DMS53 treated with DMSO at 0.1 percent for 48 hours (cell line): ENCODE results near the gene PDE6A.
A peak's percentile ranks its signal among the peaks of the same experiment; 100 is the strongest.
"Not testable (repeated sequence)": the region's sequence is repeated elsewhere in the genome, so short reads cannot be mapped to it uniquely, and the experiment has no call there.

Source experiments
- DNase-seq: peaks from one replicate; lab custom pipeline; 2025; ENCODE audit not compliant: unreplicated experiment; lab: John Stamatoyannopoulos, UW

The PDE6A gene

GRCh38 chr5:149953436-149954121 is 9.0 kb upstream of the PDE6A start:
- no peak for DNase-seq

- DNase-seq, result no peak
These were observed 6.7 kb upstream of the PDE6A start for GRCh38 chr5:149951138-149951749.

GRCh38 chr5:149948993-149949392 is 4.4 kb upstream of the PDE6A start:
- DNase-seq, result no peak

GRCh38 chr5:149946118-149946517 is 1.5 kb upstream of the PDE6A start:
- DNase-seq, result no peak

GRCh38 chr5:149943177-149943949 is 1.2 kb downstream of the PDE6A start:
- DNase-seq, result not testable (repeated sequence)

DNA sequence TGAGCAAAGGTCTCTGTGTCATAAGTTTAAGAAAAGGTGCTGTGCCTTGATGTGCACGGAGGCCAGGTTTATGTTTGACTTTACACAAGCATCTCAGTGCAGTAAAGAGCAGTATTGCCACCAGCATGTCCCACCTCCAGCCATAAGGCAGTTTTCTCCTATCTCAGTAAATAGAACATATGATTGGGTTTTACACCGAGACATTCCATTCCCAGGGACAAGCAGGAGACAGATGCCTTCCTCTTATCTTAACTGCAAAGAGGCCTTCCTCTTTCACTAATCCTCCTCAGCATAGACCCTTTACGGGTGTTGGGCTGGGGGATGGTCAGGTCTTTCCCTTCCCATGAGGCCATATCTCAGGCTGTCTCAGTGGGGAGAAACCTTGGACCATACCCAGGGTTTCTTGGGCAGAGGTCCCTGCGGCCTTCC is 1.8 kb downstream of the PDE6A start:
- not testable (repeated sequence) for DNase-seq

- DNase-seq, result no peak
These were observed 2.4 kb downstream of the PDE6A start for GRCh38 chr5:149942199-149942598.

GRCh38 chr5:149941795-149942194 is 2.8 kb downstream of the PDE6A start:
- DNase-seq, result no peak

- no peak for DNase-seq
These were observed 3.5 kb downstream of the PDE6A start for GRCh38 chr5:149940941-149941644.

- no peak for DNase-seq
These were observed 4.5 kb downstream of the PDE6A start for GRCh38 chr5:149940077-149940574.

- DNase-seq, result no peak
These were observed 5.0 kb downstream of the PDE6A start for GRCh38 chr5:149939546-149939945.

DNA sequence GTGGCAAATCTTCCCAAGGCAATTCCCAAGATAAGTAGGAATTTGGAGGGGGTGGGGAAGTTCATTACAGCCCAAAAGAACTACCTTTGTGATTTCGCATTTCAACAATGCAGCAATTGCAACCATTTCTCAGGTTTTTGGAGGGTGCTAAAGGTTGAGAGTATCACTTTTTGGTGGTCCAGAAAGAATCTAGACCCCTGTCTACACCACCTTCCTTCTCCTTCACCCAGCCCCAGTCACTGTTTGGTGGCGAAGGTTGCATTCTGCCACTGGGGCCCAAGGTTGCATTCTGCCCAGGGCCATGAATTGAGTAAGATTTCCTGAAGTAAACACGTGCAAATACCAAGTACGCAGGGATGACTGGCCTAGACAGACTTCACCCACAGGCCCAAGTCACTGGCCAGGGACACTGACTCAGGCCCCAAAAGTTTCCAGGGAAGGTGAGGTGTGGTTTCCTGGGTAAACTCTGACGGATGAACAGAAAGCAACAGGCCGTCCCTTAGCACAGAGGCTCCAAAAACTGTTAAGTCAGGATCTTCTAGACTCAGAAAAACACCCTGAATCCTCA is 5.7 kb downstream of the PDE6A start:
- no peak for DNase-seq

GRCh38 chr5:149938279-149938678 is 6.3 kb downstream of the PDE6A start:
- no peak for DNase-seq

DNA sequence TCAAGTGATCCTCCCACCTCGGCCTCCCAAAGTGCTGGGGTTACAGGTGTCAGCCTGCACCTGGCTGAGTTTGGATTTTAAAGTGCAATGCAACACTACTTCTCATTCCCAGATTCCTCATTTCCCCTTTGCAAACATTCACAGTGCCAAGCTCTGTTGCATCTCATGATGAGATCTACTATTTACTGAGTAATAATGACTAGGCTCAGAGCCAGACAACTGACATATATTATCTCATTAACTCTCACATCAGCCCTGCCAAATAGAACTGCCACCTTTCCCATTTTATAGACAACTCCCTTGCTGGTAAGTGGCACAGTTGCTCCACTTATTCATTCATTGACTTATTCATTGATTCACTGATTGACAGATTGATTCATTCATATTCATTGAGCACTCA is 7.0 kb downstream of the PDE6A start:
- DNase-seq, result peak; percentile 56

DNA sequence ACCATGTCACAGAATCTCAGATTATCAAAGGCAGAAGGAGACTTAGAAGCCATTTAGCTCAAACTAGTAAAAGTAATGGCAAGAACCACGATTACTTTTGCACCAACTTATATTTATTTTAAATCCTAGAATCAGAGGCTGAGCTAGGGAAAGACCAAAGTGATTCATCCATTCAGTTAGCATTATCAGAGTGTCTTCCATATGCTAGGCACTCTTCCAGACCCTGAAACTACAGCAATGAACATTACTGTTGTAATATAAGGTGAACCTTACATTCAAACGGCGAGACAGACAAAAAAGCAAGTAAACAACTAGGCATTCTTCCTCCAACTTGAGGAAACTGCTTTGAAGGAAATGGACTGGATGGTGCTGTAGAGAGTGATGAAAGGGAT is 7.9 kb downstream of the PDE6A start:
- no peak for DNase-seq

DNA sequence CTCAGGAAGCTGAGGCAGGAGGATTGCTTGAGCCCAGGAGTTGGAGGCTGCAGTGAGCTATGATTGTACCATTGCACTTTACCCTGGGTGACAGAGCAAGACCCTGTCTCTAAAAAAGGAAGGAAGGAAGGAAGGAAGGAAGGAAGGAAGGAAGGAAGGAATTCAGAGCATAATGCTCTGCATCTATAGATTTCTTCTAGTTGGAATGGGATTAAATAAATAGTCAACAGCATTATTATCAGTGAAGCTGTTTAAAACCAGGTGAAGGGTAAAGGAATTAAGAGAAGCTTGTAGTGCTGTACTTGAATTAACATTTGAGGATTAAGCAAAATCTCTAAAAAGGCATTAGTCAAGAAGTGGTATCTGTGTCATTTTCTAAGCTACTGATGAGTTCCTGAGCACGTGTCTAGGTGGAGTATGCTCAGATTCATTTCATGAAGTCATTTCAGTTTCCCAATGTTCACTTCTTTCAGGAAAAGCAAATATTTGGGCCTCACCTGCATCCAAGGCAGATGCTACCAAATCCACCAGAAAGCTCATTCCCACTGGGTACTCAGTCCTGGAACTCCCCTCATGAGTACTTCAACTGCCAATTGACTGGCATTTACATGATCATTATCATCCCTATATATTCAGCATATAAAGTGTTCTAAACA is 8.4 kb downstream of the PDE6A start:
- DNase-seq, result no peak

GRCh38 chr5:149935431-149935901 is 9.1 kb downstream of the PDE6A start:
- DNase-seq, result no peak

- peak; percentile 80 for DNase-seq
These were observed 11.9 kb downstream of the PDE6A start for GRCh38 chr5:149932445-149933350.

DNA sequence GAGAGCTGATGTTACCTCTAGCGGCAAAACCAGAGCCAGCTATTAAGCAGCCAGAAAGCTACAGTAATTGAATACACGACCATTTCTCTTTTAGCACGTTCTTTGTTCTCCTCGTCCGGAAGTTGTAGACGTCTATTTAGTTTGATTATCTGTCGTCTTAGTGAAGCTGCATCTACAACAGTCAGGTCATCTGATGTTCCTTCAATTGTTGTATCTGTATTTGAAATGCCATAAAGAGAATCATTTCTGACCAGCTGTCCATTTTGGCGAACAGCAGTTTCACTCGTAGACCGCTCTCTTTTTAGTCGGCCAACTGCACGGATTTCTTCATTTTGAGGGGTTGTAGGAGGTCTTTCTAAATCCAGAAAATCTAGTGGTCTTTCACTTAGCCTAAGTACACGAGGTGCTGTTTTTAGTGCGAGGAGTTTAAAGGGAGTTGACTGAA is 12.6 kb downstream of the PDE6A start:
- DNase-seq, result peak; percentile 33
